Gastroesophageal sphincter (tissue), 4 donors: ENCODE measurements around the gene USP11. TPM values are rescaled to one million over a fixed set of nuclear protein-coding genes. Genes with fewer than 3 reads are reported as not detected.

Experiments
- ATAC-seq: fragments of 150-250 bp; one replicate; pipeline ENCODE4 v1.9.1; 2016; ENCODE audit warnings: mild to moderate bottlenecking, moderate library complexity
- H3K27ac ChIP-seq, 4 donors: fragments of 200-600 bp; sonication (generic) in 3 of 4; 1 replicate in 3 of 4; 2 replicates in 1 of 4; pipeline ENCODE4 v1.5.1; 2016 to 2019
- H3K27me3 ChIP-seq: fragments of 200-600 bp; sonication (generic); one replicate; pipeline ENCODE4 v1.5.1; 2019
- H3K36me3 ChIP-seq, 2 donors: fragments of 200-600 bp; sonication (generic); one replicate each; pipeline ENCODE4 v1.5.1; 2019; ENCODE audit warnings: control low read depth in 1 of 2
- H3K4me1 ChIP-seq, 3 donors: fragments of 200-600 bp; sonication (generic); 1 replicate in 2 of 3; 2 replicates in 1 of 3; pipeline ENCODE4 v1.5.1; 2016 to 2019; ENCODE audit warnings: control low read depth in 2 of 3
- H3K4me3 ChIP-seq, 2 donors: fragments of 200-600 bp; sonication (generic); one replicate each; pipeline ENCODE4 v1.5.1; 2019; ENCODE audit warnings: mild to moderate bottlenecking in 1 of 2, moderate library complexity in 1 of 2
- H3K9me3 ChIP-seq, 3 donors: fragments of 200-600 bp; sonication (generic); one replicate each; pipeline ENCODE4 v1.5.1; 2017 to 2019; ENCODE audit warnings: control low read depth in 2 of 3
- CTCF ChIP-seq, 4 experiments: fragments of 200-600 bp in 2 of 4; fragments of 450-650 bp in 2 of 4; sonication (generic) in 1 of 4; IDR thresholded peaks; one replicate each; pipeline ENCODE4 v1.5.1; 2017 to 2019; ENCODE audit warnings: antibody characterized with exemption in 4 of 4, mild to moderate bottlenecking in 2 of 4, moderate library complexity in 2 of 4
- EP300 ChIP-seq: sonication (generic); formaldehyde crosslinking; IDR thresholded peaks from one replicate; pipeline ENCODE4 v1.6.1; 2017; ENCODE audit warnings: antibody characterized with exemption, mild to moderate bottlenecking
- POLR2A ChIP-seq, 2 donors: fragments of 450-650 bp; IDR thresholded peaks; one replicate each; pipeline ENCODE4 v1.6.1; 2017; ENCODE audit warnings: antibody characterized with exemption in 2 of 2, mild to moderate bottlenecking in 2 of 2, moderate library complexity in 1 of 2
- POLR2AphosphoS5 ChIP-seq: sonication (generic); formaldehyde crosslinking; IDR thresholded peaks from one replicate; pipeline ENCODE4 v1.6.1; 2017; ENCODE audit warnings: antibody characterized with exemption
- WGBS, 2 donors: methylation state at CpG; one replicate each; pipeline ENCODE4 v1.1.5; 2018; ENCODE audit warnings: low coverage in 1 of 2; 5-methylcytosine and 5-hydroxymethylcytosine counted together
- total RNA-seq, 4 donors: library from RNA; depleted of rRNA; stranded (reverse); fragments of >200 nt; gene quantifications; one replicate each; pipeline ENCODE4 v1.1.0, GENCODE V29; 2016

Gene USP11
- total RNA-seq, 4 donors from 2014 or later = 26.9 to 64.6 (median 40.7) TPM

GRCh38 chrX:47243351-47243750, 10.5 kb downstream of the USP11 start:
- no peaks in the 10 kb centered on the region for H3K9me3 ChIP-seq
- H3K4me3 ChIP-seq = no peak overlapping the region
- WGBS, 2 donors = 54% methylated on average over 2 of the region's 14 CpGs; no CpG with 5 or more reads in 1 of the 2 donors
- TF ChIP-seq POLR2A (IDR thresholded peaks at IDR 0.05) (no peak), CTCF (IDR thresholded peaks at IDR 0.05) (no peak), EP300 (no peak), POLR2AphosphoS5 (no peak)
- H3K27me3 ChIP-seq = no peaks in the 10 kb centered on the region
- peaks cover 0 to 82% of the 10 kb centered on the region in 2 donors for H3K36me3 ChIP-seq
- no peak for ATAC-seq
- H3K27ac ChIP-seq = no peak overlapping the region
- no peaks in the 10 kb centered on the region for H3K4me1 ChIP-seq

GRCh38 chrX:47244676-47245075, 11.9 kb downstream of the USP11 start:
- Histone ChIP-seq H3K9me3 (no peaks in the 10 kb centered on the region), H3K27me3 (no peaks in the 10 kb centered on the region), H3K4me1 (no peaks in the 10 kb centered on the region), H3K4me3 (no peak overlapping the region), H3K27ac (no peak overlapping the region), H3K36me3 (peaks cover 0 to 77% of the 10 kb centered on the region in 2 donors)
- TF ChIP-seq POLR2A (IDR thresholded peaks at IDR 0.05) (no peak), EP300 (no peak), POLR2AphosphoS5 (no peak), CTCF (IDR thresholded peaks at IDR 0.05) (no peak)
- WGBS, 2 donors = 100% methylated on average over 2 of the region's 16 CpGs; no CpG with 5 or more reads in 1 of the 2 donors
- ATAC-seq = no peak

- no peak for ATAC-seq
- no peaks in the 10 kb centered on the region for H3K27me3 ChIP-seq
- no peak overlapping the region for H3K27ac ChIP-seq
- H3K4me3 ChIP-seq = no peak overlapping the region
- TF ChIP-seq POLR2A (IDR thresholded peaks at IDR 0.05) (no peak), POLR2AphosphoS5 (no peak), CTCF (IDR thresholded peaks at IDR 0.05) (no peak), EP300 (no peak)
- WGBS, 2 donors = 80% methylated on average over 1 of the region's 10 CpGs; no CpG with 5 or more reads in 1 of the 2 donors
- no peaks in the 10 kb centered on the region for H3K9me3 ChIP-seq
- H3K36me3 ChIP-seq = peaks cover 0 to 73% of the 10 kb centered on the region in 2 donors
- H3K4me1 ChIP-seq = no peaks in the 10 kb centered on the region
Measured at GRCh38 chrX:47245156-47245555, 12.3 kb downstream of the USP11 start.

DNA sequence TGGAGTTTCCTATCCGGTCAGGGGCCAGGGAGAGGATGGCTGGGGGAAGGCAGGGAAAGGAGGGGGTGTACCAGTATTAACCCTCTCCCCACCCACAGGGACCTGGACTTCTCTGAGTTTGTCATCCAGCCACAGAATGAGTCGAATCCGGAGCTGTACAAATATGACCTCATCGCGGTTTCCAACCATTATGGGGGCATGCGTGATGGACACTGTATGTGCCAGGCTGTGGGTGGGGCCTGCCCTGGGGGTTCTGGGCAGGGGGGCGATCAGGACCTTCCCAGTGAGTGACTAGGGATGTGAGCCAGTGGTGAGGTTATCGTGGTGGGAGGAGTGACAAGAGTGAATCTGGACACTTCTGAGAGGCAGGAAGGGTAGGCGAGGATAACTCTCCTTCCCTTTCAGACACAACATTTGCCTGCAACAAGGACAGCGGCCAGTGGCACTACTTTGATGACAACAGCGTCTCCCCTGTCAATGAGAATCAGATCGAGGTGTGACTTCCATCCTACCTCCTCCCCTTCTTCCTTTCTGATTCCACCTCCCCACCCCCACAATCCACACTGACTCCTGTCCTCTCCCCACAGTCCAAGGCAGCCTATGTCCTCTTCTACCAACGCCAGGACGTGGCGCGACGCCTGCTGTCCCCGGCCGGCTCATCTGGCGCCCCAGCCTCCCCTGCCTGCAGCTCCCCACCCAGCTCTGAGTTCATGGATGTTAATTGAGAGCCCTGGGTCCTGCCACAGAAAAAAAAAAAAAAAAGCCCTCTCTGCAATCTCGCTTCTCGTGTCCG, 14.6 kb downstream of the USP11 start:
- H3K4me1 ChIP-seq = no peaks in the 10 kb centered on the region
- TF ChIP-seq POLR2A (IDR thresholded peaks at IDR 0.05) (no peak), EP300 (no peak), CTCF (IDR thresholded peaks at IDR 0.05) (no peak), POLR2AphosphoS5 (no peak)
- WGBS, 2 donors = 55 to 63% methylated on average over 5 to 7 of the region's 23 CpGs
- H3K4me3 ChIP-seq = no peak overlapping the region
- no peak for ATAC-seq
- H3K9me3 ChIP-seq = no peaks in the 10 kb centered on the region
- H3K27me3 ChIP-seq = no peaks in the 10 kb centered on the region
- H3K36me3 ChIP-seq = peaks cover 0 to 50% of the 10 kb centered on the region in 2 donors
- no peak overlapping the region for H3K27ac ChIP-seq

DNA sequence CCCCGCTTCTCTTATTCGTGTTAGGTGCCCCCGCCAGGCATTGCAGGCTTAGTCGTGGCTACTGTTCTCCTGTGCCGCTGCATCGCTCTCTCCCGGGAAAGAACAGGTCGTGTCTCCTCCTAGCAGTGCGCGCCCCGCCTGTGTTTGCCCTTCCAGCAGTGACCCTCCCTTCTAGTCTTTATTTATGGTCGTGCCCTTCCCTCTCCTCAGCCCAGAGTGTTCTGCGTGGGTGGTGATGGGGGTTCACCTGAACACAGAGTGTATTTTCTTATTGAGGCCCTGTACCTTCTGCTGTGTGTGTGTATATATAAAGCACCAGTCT, 15.2 kb downstream of the USP11 start:
- TF ChIP-seq EP300 (no peak), POLR2A (IDR thresholded peaks at IDR 0.05) (no peak), CTCF (IDR thresholded peaks at IDR 0.05) (no peak), POLR2AphosphoS5 (no peak)
- ATAC-seq = no peak
- H3K27ac ChIP-seq = no peak overlapping the region
- peaks cover 0 to 45% of the 10 kb centered on the region in 2 donors for H3K36me3 ChIP-seq
- H3K4me3 ChIP-seq = no peak overlapping the region
- no peaks in the 10 kb centered on the region for H3K4me1 ChIP-seq
- 71 to 73% methylated on average over 7 to 8 of the region's 13 CpGs for WGBS, 2 donors
- no peaks in the 10 kb centered on the region for H3K27me3 ChIP-seq
- no peaks in the 10 kb centered on the region for H3K9me3 ChIP-seq
